IMR-90 (cell line): Measurements from ENCODE around the gene RNF114. TPM values are rescaled to one million over a fixed set of nuclear protein-coding genes. Genes with fewer than 3 reads are reported as not detected.

Experiments used
- ATAC-seq: fragments of 200-7000 bp; cut with Tn5 transposase; 2 replicates; pipeline ENCODE4 v1.9.1; 2020; ENCODE audit warnings: low read depth, mild to moderate bottlenecking, moderate library complexity
- BruUV-seq: library from RNA; stranded (reverse); fragments of 400-500 nt; replicated peaks from 2 replicates; lab custom pipeline; 2021; lab: Mats Ljungman, UMichigan
- CTCF ChIA-PET: fragments of 300-600 bp; formaldehyde crosslinking; extraction: SDS; loops from one replicate; lab custom pipeline; 2021; ENCODE audit warnings: antibody characterized with exemption; lab: Yijun Ruan, JAX
- POLR2A ChIA-PET: fragments of 300-600 bp; sonication (Branson Sonifier 250); formaldehyde crosslinking; loops from one replicate; lab custom pipeline; 2022; ENCODE audit warnings: antibody characterized with exemption; ENCODE audit not compliant: unreplicated experiment; lab: Charles Lee
- DNase-seq: peaks from one replicate; pipeline ENCODE4 v3.0.0; 2013
- H2AFZ ChIP-seq: replicated peaks from 2 replicates; pipeline ENCODE3; 2013; ENCODE audit warnings: low read length, mild to moderate bottlenecking; ENCODE audit not compliant: poor library complexity
- H2AK5ac ChIP-seq: 2 replicates; pipeline ENCODE4 v1.6.1; 2013; ENCODE audit warnings: low read depth, low read length, inconsistent platforms
- H2AK9ac ChIP-seq: replicated peaks from 2 replicates; pipeline ENCODE3; 2013; ENCODE audit warnings: mild to moderate bottlenecking, low read depth, low read length, moderate library complexity; ENCODE audit not compliant: poor library complexity
- H2BK120ac ChIP-seq: 2 replicates; pipeline ENCODE4 v1.6.1; 2013; ENCODE audit warnings: low read depth, low read length, inconsistent platforms
- H2BK15ac ChIP-seq: 3 replicates; pipeline ENCODE4 v1.6.1; 2013; ENCODE audit warnings: low read depth, low read length, inconsistent platforms
- H2BK20ac ChIP-seq: 2 replicates; pipeline ENCODE4 v1.6.1; 2013; ENCODE audit warnings: low read depth, mild to moderate bottlenecking, inconsistent platforms, low read length, moderate library complexity
- H2BK5ac ChIP-seq: 2 replicates; pipeline ENCODE4 v1.6.1; 2013; ENCODE audit warnings: mild to moderate bottlenecking, low read depth, low read length, inconsistent platforms; ENCODE audit not compliant: poor library complexity, severe bottlenecking
- H3K14ac ChIP-seq: replicated peaks from 2 replicates; pipeline ENCODE4 v1.6.1; 2013; ENCODE audit warnings: low read depth, low read length, inconsistent platforms
- H3K18ac ChIP-seq: 2 replicates; pipeline ENCODE4 v1.6.1; 2013; ENCODE audit warnings: low read depth, low read length, control low read depth
- H3K23ac ChIP-seq: 2 replicates; pipeline ENCODE4 v1.6.1; 2013; ENCODE audit warnings: low read depth, low read length, inconsistent platforms
- H3K27ac ChIP-seq: 2 replicates; pipeline ENCODE4 v1.5.1; 2013; ENCODE audit warnings: mild to moderate bottlenecking, control low read depth, low read length; ENCODE audit not compliant: insufficient read depth
- H3K27me3 ChIP-seq: 2 replicates; pipeline ENCODE4 v1.6.1; 2013; ENCODE audit warnings: low read length; ENCODE audit not compliant: control insufficient read depth, insufficient read depth
- H3K36me3 ChIP-seq: 2 replicates; pipeline ENCODE4 v1.6.1; 2013; ENCODE audit warnings: low read length, mixed read lengths; ENCODE audit not compliant: control insufficient read depth, insufficient read depth
- H3K4ac ChIP-seq: 2 replicates; pipeline ENCODE4 v1.6.1; 2013; ENCODE audit warnings: low read depth, low read length, inconsistent platforms
- H3K4me1 ChIP-seq: 2 replicates; pipeline ENCODE4 v1.6.1; 2013; ENCODE audit warnings: low read length, mixed read lengths; ENCODE audit not compliant: control insufficient read depth, insufficient read depth
- H3K4me2 ChIP-seq: 2 replicates; pipeline ENCODE4 v1.6.1; 2013; ENCODE audit warnings: low read depth, mild to moderate bottlenecking, control low read depth, low read length, moderate library complexity
- H3K4me3 ChIP-seq: 2 replicates; pipeline ENCODE4 v1.5.1; 2013; ENCODE audit warnings: low read depth, mild to moderate bottlenecking, control low read depth, low read length, moderate library complexity; ENCODE audit not compliant: insufficient read depth
- H3K56ac ChIP-seq: 2 replicates; pipeline ENCODE4 v1.6.1; 2013; ENCODE audit warnings: low read length, inconsistent platforms; ENCODE audit not compliant: insufficient read depth; ENCODE audit errors: extremely low read depth
- H3K79me1 ChIP-seq, 2 experiments: 2 replicates each; pipeline ENCODE4 v1.6.1; 2013; ENCODE audit warnings: low read length in 2 of 2, inconsistent platforms in 1 of 2, low read depth in 1 of 2
- H3K9ac ChIP-seq: 2 replicates; pipeline ENCODE4 v1.6.1; 2013; ENCODE audit warnings: low read depth, low read length, control low read depth
- H3K9me1 ChIP-seq: 2 replicates; pipeline ENCODE4 v1.6.1; 2013; ENCODE audit warnings: low read length, inconsistent platforms; ENCODE audit not compliant: insufficient read depth
- H3K9me3 ChIP-seq: 2 replicates; pipeline ENCODE4 v1.6.1; 2013; ENCODE audit warnings: low read length; ENCODE audit not compliant: control insufficient read depth, insufficient read depth
- H4K20me1 ChIP-seq: 2 replicates; pipeline ENCODE4 v1.6.1; 2013; ENCODE audit warnings: low read length, inconsistent platforms; ENCODE audit not compliant: insufficient read depth
- H4K5ac ChIP-seq: 2 replicates; pipeline ENCODE4 v1.6.1; 2013; ENCODE audit warnings: mild to moderate bottlenecking, low read depth, low read length, control low read depth
- H4K8ac ChIP-seq, 2 experiments: 2 replicates each; pipeline ENCODE4 v1.6.1; 2013; ENCODE audit warnings: low read depth in 2 of 2, low read length in 2 of 2, control low read depth in 1 of 2, inconsistent platforms in 1 of 2
- H4K91ac ChIP-seq: 2 replicates; pipeline ENCODE4 v1.6.1; 2013; ENCODE audit warnings: low read depth, low read length, inconsistent platforms; ENCODE audit not compliant: insufficient read depth
- CHD1 ChIP-seq: IDR thresholded peaks from 2 replicates; pipeline ENCODE4 v1.6.1; 2012; ENCODE audit warnings: low read depth, low read length, improper control_type of control experiment
- FOS ChIP-seq: fragments of 150-350 bp; IDR thresholded peaks from 2 replicates; pipeline ENCODE4 v1.6.1; 2016; ENCODE audit warnings: low read depth, low read length
- MAFK ChIP-seq: IDR thresholded peaks from 2 replicates; pipeline ENCODE4 v1.6.1; 2012; ENCODE audit warnings: low read depth, low read length, improper control_type of control experiment
- MXI1 ChIP-seq: IDR thresholded peaks from 2 replicates; pipeline ENCODE4 v1.6.1; 2012; ENCODE audit warnings: low read depth, mild to moderate bottlenecking, low read length, moderate library complexity, borderline replicate concordance
- POLR2A ChIP-seq: IDR thresholded peaks from 2 replicates; pipeline ENCODE4 v1.6.1; 2012; ENCODE audit warnings: mild to moderate bottlenecking, low read depth, low read length
- SMC3 ChIP-seq: fragments of 150-350 bp; IDR thresholded peaks from 2 replicates; pipeline ENCODE4 v1.6.1; 2016; ENCODE audit warnings: low read depth, mild to moderate bottlenecking, antibody characterized with exemption, low read length, moderate library complexity
- USF2 ChIP-seq: fragments of 150-350 bp; IDR thresholded peaks from 2 replicates; pipeline ENCODE4 v1.6.1; 2017; ENCODE audit warnings: mild to moderate bottlenecking, antibody characterized with exemption, low read length, low read depth
- WGBS, 2 experiments: methylation state at CpG; one replicate each; pipeline versions ENCODE4 v1.1.5 to v1.1.7; 2013; ENCODE audit warnings: missing lambda C conversion rate in 2 of 2; ENCODE audit not compliant: insufficient read length in 1 of 2; ENCODE audit errors: extremely low coverage in 2 of 2; 5-methylcytosine and 5-hydroxymethylcytosine counted together
- dilution Hi-C: fragments of 300-500 bp; cut with HindIII; formaldehyde crosslinking; loops from one replicate; pipeline ENCODE4 v1.14.3; 2018; ENCODE audit warnings: low sequenced_read_pairs; ENCODE audit not compliant: unreplicated experiment
- in situ Hi-C: fragments of 300-500 bp; cut with MboI; formaldehyde crosslinking; loops from 3 replicates; pipeline ENCODE4 v1.14.3; 2019; ENCODE audit warnings: low sequenced_read_pairs, inconsistent platforms, mixed read lengths
- intact Hi-C: fragments of 100-400 bp; cut with micrococcal nuclease; formaldehyde crosslinking; loops from 2 replicates; pipeline ENCODE4 v1.10.0; 2022
- polyA plus RNA-seq, 3 experiments: library from polyadenylated mRNA; depleted of rRNA; stranded (reverse); fragments of >200 nt; gene quantifications; 2 replicates each; pipeline ENCODE4 v1.2.3, GENCODE V29; 2012; ENCODE audit warnings: low replicate concordance in 1 of 3
- total RNA-seq: library from RNA; depleted of rRNA; stranded (reverse); fragments of >200 nt; gene quantifications from 2 replicates; pipeline ENCODE4 v1.2.3, GENCODE V29; 2012

RNF114 gene
- total and polyA plus RNA-seq, 2 of the 4 experiments (the other 2 are of a cell fraction): 44.6 to 62.3 TPM

GRCh38 chr20:49938173-49939163 is 2.3 kb downstream of the RNF114 start:
- H3K23ac ChIP-seq: peak overlapping the region; percentile 88
- no peaks in the 10 kb centered on the region for H3K9me3 ChIP-seq
- peaks cover 4 to 60% of the 10 kb centered on the region in 2 experiments; a peak in 3 of 4 replicates for H3K79me1 ChIP-seq
- H3K4ac ChIP-seq: peak overlapping the region; percentile 44
- H3K9ac ChIP-seq: peak overlapping the region; percentile 68; the same call in 1 of the 2 replicates
- peak overlapping the region; percentile 18 for H2AK9ac ChIP-seq
- peak overlapping the region; percentile 61 for H4K91ac ChIP-seq
- H2AK5ac ChIP-seq: peak overlapping the region; percentile 76; the same call in 1 of the 2 replicates
- H2BK120ac ChIP-seq: no peak overlapping the region
- no peak for TF ChIP-seq MAFK
- TF ChIP-seq POLR2A: no peak
- no peak for TF ChIP-seq MXI1
- TF ChIP-seq CHD1: no peak
- peak; percentile 61; the same call in 1 of the 2 replicates for TF ChIP-seq USF2
- no peak for TF ChIP-seq FOS
- TF ChIP-seq SMC3: no peak
- 65% methylated on average over 6 of the region's 12 CpGs; no CpG with 5 or more reads in 1 of the 2 experiments for WGBS, 2 experiments
- dilution Hi-C loops: no loop called here
- H3K56ac ChIP-seq: peak overlapping the region; percentile 41; the same call in 1 of the 2 replicates
- H3K14ac ChIP-seq: peak overlapping the region; percentile 80
- H3K18ac ChIP-seq: 0 out of 2 replicates have a peak overlapping the region, but pooled peaks have one; percentile 7
- CTCF ChIA-PET: no interaction called here
- peaks cover 20% of the 10 kb centered on the region for H3K36me3 ChIP-seq
- peak; percentile 25 for ATAC-seq
- no peak overlapping the region for H2AFZ ChIP-seq
- H2BK15ac ChIP-seq: peak overlapping the region; percentile 32; the same call in 1 of the 3 replicates
- no TSS peak for BruUV-seq
- POLR2A ChIA-PET: no interaction called here
- H2BK5ac ChIP-seq: peak overlapping the region; percentile 31
- no peaks in the 10 kb centered on the region for H3K27me3 ChIP-seq
- H3K27ac ChIP-seq: peak overlapping the region; percentile 37
- H3K9me1 ChIP-seq: peaks cover 23% of the 10 kb centered on the region
- peak overlapping the region in 1 of 2 experiments; percentile 16; a peak in 1 of 4 replicates for H4K8ac ChIP-seq
- DNase-seq: peak; percentile 82
- intact Hi-C loops: no loop called here
- in situ Hi-C loops: no loop called here
- peak overlapping the region; percentile 14 for H3K4me3 ChIP-seq
- peaks cover 13% of the 10 kb centered on the region for H3K4me1 ChIP-seq
- H2BK20ac ChIP-seq: 0 out of 2 replicates have a peak overlapping the region, but pooled peaks have one; percentile 16
- peak overlapping the region; percentile 17; the same call in 1 of the 2 replicates for H4K5ac ChIP-seq
- H3K4me2 ChIP-seq: peak overlapping the region; percentile 93
- peaks cover 45% of the 10 kb centered on the region for H4K20me1 ChIP-seq
